HG02610 (cell line): Measurements from ENCODE around the gene PLXDC2.
A peak's percentile ranks its signal among the peaks of the same experiment; 100 is the strongest.

Experiments used
- ATAC-seq: cut with Tn5 transposase; IDR thresholded peaks from one replicate; pipeline ENCODE4 v1.9.1; 2021; ENCODE audit warnings: mild to moderate bottlenecking, moderate library complexity; ENCODE audit not compliant: unreplicated experiment

Gene PLXDC2

GRCh38 chr10:19904202-19904661 lies 88.0 kb downstream of the PLXDC2 start:
- ATAC-seq, result peak; percentile 48

- no peak for ATAC-seq
Observed at GRCh38 chr10:19906108-19906791, 90.0 kb downstream of the PLXDC2 start.

GRCh38 chr10:19908991-19909696 lies 92.9 kb downstream of the PLXDC2 start:
- no peak for ATAC-seq

- no peak for ATAC-seq
Observed at GRCh38 chr10:19911886-19912285, 95.7 kb downstream of the PLXDC2 start.

- ATAC-seq, result no peak
Observed at GRCh38 chr10:19913987-19914386, 97.8 kb downstream of the PLXDC2 start.

- no peak for ATAC-seq
Observed at GRCh38 chr10:19915125-19915524, 98.9 kb downstream of the PLXDC2 start.

- no peak for ATAC-seq
Observed at GRCh38 chr10:19915816-19916215, 99.6 kb downstream of the PLXDC2 start.

GRCh38 chr10:19917751-19918478 lies 101.7 kb downstream of the PLXDC2 start:
- no peak for ATAC-seq

GRCh38 chr10:19918794-19919193 lies 102.6 kb downstream of the PLXDC2 start:
- no peak for ATAC-seq

- ATAC-seq, result no peak
Observed at GRCh38 chr10:19919671-19920070, 103.4 kb downstream of the PLXDC2 start.

- no peak for ATAC-seq
Observed at GRCh38 chr10:19920075-19920726, 104.0 kb downstream of the PLXDC2 start.

- no peak for ATAC-seq
Observed at GRCh38 chr10:19921300-19922140, 105.3 kb downstream of the PLXDC2 start.

GRCh38 chr10:19922236-19922963 lies 106.2 kb downstream of the PLXDC2 start:
- no peak for ATAC-seq

- ATAC-seq, result no peak
Observed at GRCh38 chr10:19925064-19925463, 108.8 kb downstream of the PLXDC2 start.

GRCh38 chr10:19928936-19929335 lies 112.7 kb downstream of the PLXDC2 start:
- no peak for ATAC-seq

GRCh38 chr10:19929506-19930140 lies 113.4 kb downstream of the PLXDC2 start:
- no peak for ATAC-seq

GRCh38 chr10:19930936-19931893 lies 115.0 kb downstream of the PLXDC2 start:
- no peak for ATAC-seq
